Measurements from ENCODE around the gene CASKIN2. TPM values are rescaled to one million over a fixed set of nuclear protein-coding genes. Genes with fewer than 3 reads are reported as not detected.

The CASKIN2 gene
- total RNA-seq, 1 donor from 2014 or later = 112 TPM

DNA sequence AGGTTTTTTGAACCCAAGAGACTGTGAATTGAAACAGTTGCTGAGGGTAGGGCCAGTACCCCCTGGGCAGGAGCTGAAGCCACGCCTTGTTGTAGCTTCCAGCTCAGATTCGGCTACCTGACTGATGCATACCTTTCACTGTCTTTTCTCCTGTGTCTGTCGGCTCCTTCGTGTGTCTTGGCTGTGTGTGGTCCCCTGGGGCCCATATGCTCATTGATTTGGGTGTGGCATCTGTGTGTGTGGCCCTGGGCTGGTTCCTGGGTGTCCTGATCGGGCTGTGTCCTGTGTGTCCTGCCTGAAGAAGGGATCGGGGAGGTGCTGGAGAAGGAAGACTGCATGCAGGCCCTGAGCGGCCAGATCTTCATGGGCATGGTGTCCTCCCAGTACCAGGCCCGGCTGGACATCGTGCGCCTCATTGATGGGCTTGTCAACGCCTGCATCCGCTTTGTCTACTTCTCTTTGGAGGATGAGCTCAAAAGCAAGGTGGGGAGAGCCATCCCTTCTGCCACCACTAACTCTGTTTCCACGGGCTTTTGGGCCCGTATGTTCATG, 20.9 kb downstream of the CASKIN2 start:
- no peaks in the 10 kb centered on the region for H3K27me3 ChIP-seq
- no peaks in the 10 kb centered on the region for H3K9me3 ChIP-seq
- no peak overlapping the region for H3K27ac ChIP-seq
- TF ChIP-seq, protein P1, sequence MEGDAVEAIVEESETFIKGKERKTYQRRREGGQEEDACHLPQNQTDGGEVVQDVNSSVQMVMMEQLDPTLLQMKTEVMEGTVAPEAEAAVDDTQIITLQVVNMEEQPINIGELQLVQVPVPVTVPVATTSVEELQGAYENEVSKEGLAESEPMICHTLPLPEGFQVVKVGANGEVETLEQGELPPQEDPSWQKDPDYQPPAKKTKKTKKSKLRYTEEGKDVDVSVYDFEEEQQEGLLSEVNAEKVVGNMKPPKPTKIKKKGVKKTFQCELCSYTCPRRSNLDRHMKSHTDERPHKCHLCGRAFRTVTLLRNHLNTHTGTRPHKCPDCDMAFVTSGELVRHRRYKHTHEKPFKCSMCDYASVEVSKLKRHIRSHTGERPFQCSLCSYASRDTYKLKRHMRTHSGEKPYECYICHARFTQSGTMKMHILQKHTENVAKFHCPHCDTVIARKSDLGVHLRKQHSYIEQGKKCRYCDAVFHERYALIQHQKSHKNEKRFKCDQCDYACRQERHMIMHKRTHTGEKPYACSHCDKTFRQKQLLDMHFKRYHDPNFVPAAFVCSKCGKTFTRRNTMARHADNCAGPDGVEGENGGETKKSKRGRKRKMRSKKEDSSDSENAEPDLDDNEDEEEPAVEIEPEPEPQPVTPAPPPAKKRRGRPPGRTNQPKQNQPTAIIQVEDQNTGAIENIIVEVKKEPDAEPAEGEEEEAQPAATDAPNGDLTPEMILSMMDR (IDR thresholded peaks at IDR 0.05) = no peak
- H3K4me3 ChIP-seq = no peak overlapping the region
- intact Hi-C loops (cut with DNase I) = no loop called here
- peaks cover 0 to 7% of the 10 kb centered on the region in 2 donors for H3K4me1 ChIP-seq
- no peak for DNase-seq (ENCODE audit: low spot score in 2 of 2)
- peaks cover 77 to 85% of the 10 kb centered on the region in 2 donors for H3K36me3 ChIP-seq

DNA sequence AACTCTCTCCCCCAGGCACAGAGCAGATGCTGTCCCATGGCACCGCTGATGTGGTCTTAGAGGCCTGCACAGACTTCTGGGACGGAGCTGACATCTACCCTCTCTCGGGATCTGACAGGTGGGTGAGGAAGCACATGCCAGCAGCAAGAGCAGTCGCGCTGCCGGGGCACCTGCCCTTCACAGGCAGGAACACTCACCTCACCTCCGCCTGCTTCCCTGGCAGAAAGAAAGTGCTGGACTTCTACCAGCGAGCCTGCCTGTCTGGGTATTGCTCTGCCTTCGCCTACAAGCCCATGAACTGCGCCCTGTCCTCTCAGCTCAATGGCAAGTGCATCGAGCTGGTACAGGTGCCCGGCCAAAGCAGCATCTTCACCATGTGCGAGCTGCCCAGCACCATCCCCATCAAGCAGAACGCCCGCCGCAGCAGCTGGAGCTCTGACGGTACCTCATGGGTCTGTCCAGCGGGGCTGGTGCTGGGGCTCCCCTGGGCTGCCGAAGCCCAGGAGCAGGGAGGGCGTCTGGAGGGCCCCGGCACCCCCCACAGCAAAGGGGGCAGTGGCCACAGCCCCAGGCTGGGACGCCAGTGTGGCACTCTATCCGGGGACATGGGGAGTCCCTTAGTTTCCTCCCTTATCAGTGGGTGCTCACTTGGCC, 21.7 kb downstream of the CASKIN2 start:
- H3K36me3 ChIP-seq = peaks cover 71 to 79% of the 10 kb centered on the region in 2 donors
- no peak overlapping the region for H3K4me3 ChIP-seq
- peaks cover 0 to 7% of the 10 kb centered on the region in 2 donors for H3K4me1 ChIP-seq
- no peaks in the 10 kb centered on the region for H3K27me3 ChIP-seq
- TF ChIP-seq, protein P1 (IDR thresholded peaks at IDR 0.05) = no peak
- H3K27ac ChIP-seq = no peak overlapping the region
- DNase-seq (ENCODE audit: low spot score in 2 of 2) = no peak
- no peaks in the 10 kb centered on the region for H3K9me3 ChIP-seq
- intact Hi-C loops (cut with DNase I) = no loop called here

DNA sequence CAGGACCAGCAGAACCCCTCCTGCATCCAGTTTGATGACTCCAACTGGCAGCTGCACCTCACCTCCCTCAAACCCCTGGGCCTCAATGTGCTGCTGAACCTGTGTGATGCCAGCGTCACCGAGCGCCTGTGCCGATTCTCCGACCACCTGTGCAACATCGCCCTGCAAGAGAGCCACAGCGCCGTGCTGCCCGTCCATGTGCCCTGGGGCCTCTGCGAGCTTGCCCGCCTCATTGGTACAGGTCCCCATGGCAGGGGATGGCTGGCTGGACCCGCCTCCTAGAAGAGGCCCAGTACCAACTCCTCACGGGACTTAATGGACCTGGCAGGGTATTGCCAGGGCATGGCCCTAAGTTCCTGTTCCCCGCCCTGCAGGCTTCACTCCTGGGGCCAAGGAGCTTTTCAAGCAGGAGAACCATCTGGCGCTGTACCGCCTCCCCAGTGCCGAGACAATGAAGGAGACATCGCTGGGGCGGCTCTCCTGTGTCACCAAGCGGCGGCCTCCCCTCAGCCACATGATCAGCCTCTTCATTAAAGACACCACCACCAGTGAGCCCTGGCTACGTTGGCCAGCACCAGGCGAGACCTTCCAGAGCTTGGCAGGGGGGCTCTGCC, 22.7 kb downstream of the CASKIN2 start:
- Histone ChIP-seq H3K27ac (no peak overlapping the region), H3K36me3 (peaks cover 63 to 69% of the 10 kb centered on the region in 2 donors), H3K9me3 (no peaks in the 10 kb centered on the region), H3K27me3 (no peaks in the 10 kb centered on the region), H3K4me1 (peaks cover 0 to 7% of the 10 kb centered on the region in 2 donors), H3K4me3 (no peak overlapping the region)
- no peak for DNase-seq (ENCODE audit: low spot score in 2 of 2)
- TF ChIP-seq, protein P1 (IDR thresholded peaks at IDR 0.05) = no peak
- intact Hi-C loops (cut with DNase I) = no loop called here

DNA sequence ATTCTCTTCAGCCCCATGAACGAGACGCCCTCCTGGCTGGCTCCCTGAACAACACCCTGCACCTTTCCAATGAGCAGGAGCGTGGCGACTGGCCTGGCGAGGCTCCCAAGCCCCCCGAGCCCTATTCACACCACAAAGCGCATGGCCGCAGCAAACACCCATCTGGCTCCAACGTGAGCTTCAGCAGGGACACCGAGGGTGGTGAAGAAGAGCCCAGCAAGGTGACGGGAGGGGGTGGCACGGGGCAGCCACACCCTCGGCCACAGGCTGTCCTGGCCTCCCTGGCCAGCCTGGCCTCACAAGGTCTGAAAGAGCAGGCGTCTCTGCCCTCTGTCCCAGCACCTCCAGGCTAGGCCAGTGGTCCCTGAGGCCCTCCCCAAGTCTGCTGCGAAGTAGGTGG, 23.7 kb downstream of the CASKIN2 start:
- H3K4me1 ChIP-seq = peaks cover 0 to 7% of the 10 kb centered on the region in 2 donors
- H3K36me3 ChIP-seq = peaks cover 53 to 61% of the 10 kb centered on the region in 2 donors
- no peaks in the 10 kb centered on the region for H3K27me3 ChIP-seq
- no peak for DNase-seq (ENCODE audit: low spot score in 2 of 2)
- H3K9me3 ChIP-seq = no peaks in the 10 kb centered on the region
- no peak overlapping the region for H3K4me3 ChIP-seq
- TF ChIP-seq, protein P1 (IDR thresholded peaks at IDR 0.05) = no peak
- intact Hi-C loops (cut with DNase I) = no loop called here
- no peak overlapping the region for H3K27ac ChIP-seq

DNA sequence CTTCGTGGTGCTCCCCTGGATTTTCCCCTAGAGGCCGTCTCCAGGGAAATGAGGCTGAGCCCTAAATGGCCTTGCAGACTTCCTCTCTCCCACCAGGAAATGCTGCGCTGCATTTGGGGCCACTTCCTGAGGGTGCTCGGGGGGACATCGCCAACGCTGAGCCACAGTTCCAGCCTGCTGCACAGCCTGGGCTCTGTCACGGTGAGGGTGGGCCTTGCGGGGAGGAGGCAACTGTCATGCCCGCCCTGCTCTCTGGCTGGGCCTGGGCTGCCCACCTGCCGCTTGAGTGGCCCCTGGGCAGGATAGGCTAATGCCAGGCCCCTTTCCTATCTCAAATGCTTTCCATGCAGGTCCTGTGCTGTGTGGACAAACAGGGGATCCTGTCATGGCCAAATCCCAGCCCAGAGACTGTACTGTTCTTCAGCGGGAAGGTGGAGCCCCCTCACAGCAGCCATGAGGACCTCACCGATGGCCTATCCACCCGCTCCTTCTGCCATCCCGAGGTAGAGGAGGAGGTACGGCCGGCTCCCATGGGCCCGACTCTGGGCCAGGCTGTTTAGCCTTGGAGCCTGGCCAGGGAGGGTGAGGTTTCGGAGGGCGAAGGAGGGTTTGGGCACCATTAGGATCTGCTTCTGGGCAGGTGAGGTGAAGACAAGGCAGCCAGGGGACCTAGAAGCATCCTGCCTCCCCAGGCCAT, 24.2 kb downstream of the CASKIN2 start:
- TF ChIP-seq, protein P1 (IDR thresholded peaks at IDR 0.05) = no peak
- Histone ChIP-seq H3K9me3 (no peaks in the 10 kb centered on the region), H3K4me1 (peaks cover 0 to 7% of the 10 kb centered on the region in 2 donors), H3K27me3 (no peaks in the 10 kb centered on the region), H3K27ac (peak overlapping the region in 1 of 2 donors; percentile 69), H3K36me3 (peaks cover 51 to 55% of the 10 kb centered on the region in 2 donors), H3K4me3 (no peak overlapping the region)
- intact Hi-C loops (cut with DNase I) = no loop called here
- no peak for DNase-seq (ENCODE audit: low spot score in 2 of 2)

All from ascending aorta (tissue), 2 donors.